ENCODE results near the gene PROSER1. TPM values are rescaled to one million over a fixed set of nuclear protein-coding genes. Genes with fewer than 3 reads are reported as not detected.

The PROSER1 gene
- total RNA-seq, 4 donors from 2014 or later = 6.9 to 11.5 (median 9.1) TPM

GRCh38 chr13:38981096-38981495 is 56.8 kb downstream of the PROSER1 start:
- Histone ChIP-seq H3K36me3 (no peaks in the 10 kb centered on the region), H3K27ac (no peak overlapping the region), H3K9me3 (no peaks in the 10 kb centered on the region), H3K4me3 (no peak overlapping the region), H3K4me1 (no peaks in the 10 kb centered on the region), H3K27me3 (no peaks in the 10 kb centered on the region)
- intact Hi-C loops (cut with DNase I; ENCODE audit: low total_unique reads) = no loop called here
- TF ChIP-seq POLR2A (IDR thresholded peaks at IDR 0.05) (no peak), CTCF (IDR thresholded peaks at IDR 0.05 in 4 of 5, conservative IDR thresholded peaks at IDR 0.05 in 1 of 5) (no peak)
- DNase-seq (no peak), ATAC-seq (no peak)
- in situ Hi-C loops (cut with MboI; ENCODE audit: low sequenced_read_pairs in 4 of 4) = no loop called here

GRCh38 chr13:38980750-38981078 is 57.2 kb downstream of the PROSER1 start:
- no peaks in the 10 kb centered on the region for H3K27me3 ChIP-seq
- no peak overlapping the region for H3K27ac ChIP-seq
- H3K9me3 ChIP-seq = no peaks in the 10 kb centered on the region
- H3K36me3 ChIP-seq = no peaks in the 10 kb centered on the region
- no peak for ATAC-seq
- in situ Hi-C loops (cut with MboI; ENCODE audit: low sequenced_read_pairs in 4 of 4) (no loop called here), intact Hi-C loops (cut with DNase I; ENCODE audit: low total_unique reads) (no loop called here)
- no peak overlapping the region for H3K4me3 ChIP-seq
- DNase-seq = no peak
- TF ChIP-seq CTCF (IDR thresholded peaks at IDR 0.05 in 4 of 5, conservative IDR thresholded peaks at IDR 0.05 in 1 of 5) (no peak), POLR2A (IDR thresholded peaks at IDR 0.05) (no peak)
- no peaks in the 10 kb centered on the region for H3K4me1 ChIP-seq

GRCh38 chr13:38979891-38980749 is 57.8 kb downstream of the PROSER1 start:
- H3K36me3 ChIP-seq = no peaks in the 10 kb centered on the region
- no peaks in the 10 kb centered on the region for H3K9me3 ChIP-seq
- no peaks in the 10 kb centered on the region for H3K4me1 ChIP-seq
- DNase-seq (peak; percentile 16 to 24), ATAC-seq (peak; percentile 39 to 85)
- H3K27ac ChIP-seq = no peak overlapping the region
- no peaks in the 10 kb centered on the region for H3K27me3 ChIP-seq
- intact Hi-C loops (cut with DNase I; ENCODE audit: low total_unique reads) (no loop called here), in situ Hi-C loops (cut with MboI; ENCODE audit: low sequenced_read_pairs in 4 of 4) (no loop called here)
- TF ChIP-seq POLR2A (IDR thresholded peaks at IDR 0.05) (no peak), CTCF (IDR thresholded peaks at IDR 0.05 in 4 of 5, conservative IDR thresholded peaks at IDR 0.05 in 1 of 5) (no peak)
- no peak overlapping the region for H3K4me3 ChIP-seq

- no peaks in the 10 kb centered on the region for H3K27me3 ChIP-seq
- TF ChIP-seq POLR2A (IDR thresholded peaks at IDR 0.05) (no peak), CTCF (IDR thresholded peaks at IDR 0.05 in 4 of 5, conservative IDR thresholded peaks at IDR 0.05 in 1 of 5) (no peak)
- no peaks in the 10 kb centered on the region for H3K36me3 ChIP-seq
- DNase-seq (no peak), ATAC-seq (no peak)
- H3K27ac ChIP-seq = no peak overlapping the region
- in situ Hi-C loops (cut with MboI; ENCODE audit: low sequenced_read_pairs in 4 of 4) = no loop called here
- no peak overlapping the region for H3K4me3 ChIP-seq
- no peaks in the 10 kb centered on the region for H3K9me3 ChIP-seq
- H3K4me1 ChIP-seq = no peaks in the 10 kb centered on the region
- intact Hi-C loops (cut with DNase I; ENCODE audit: low total_unique reads) = no loop called here
Observed at GRCh38 chr13:38970380-38971051, 67.4 kb downstream of the PROSER1 start.
